ENCODE data around the gene ADCY1.

The ADCY1 gene

GRCh38 chr7:45578467-45578866 lies 4.3 kb downstream of the ADCY1 start:
- DNase-seq, result no peak

GRCh38 chr7:45579391-45579801 lies 5.2 kb downstream of the ADCY1 start:
- no peak for DNase-seq

GRCh38 chr7:45580053-45580872 lies 6.1 kb downstream of the ADCY1 start:
- DNase-seq, result no peak

- no peak for DNase-seq
Measured at GRCh38 chr7:45581271-45581780, 7.2 kb downstream of the ADCY1 start.

- no peak for DNase-seq
Measured at GRCh38 chr7:45582136-45582749, 8.1 kb downstream of the ADCY1 start.

GRCh38 chr7:45582868-45583277 lies 8.7 kb downstream of the ADCY1 start:
- DNase-seq, result no peak

- DNase-seq, result no peak
Measured at GRCh38 chr7:45583296-45583695, 9.1 kb downstream of the ADCY1 start.

- DNase-seq, result no peak
Measured at GRCh38 chr7:45584261-45585210, 10.4 kb downstream of the ADCY1 start.

GRCh38 chr7:45585628-45586027 lies 11.5 kb downstream of the ADCY1 start:
- DNase-seq, result no peak

- no peak for DNase-seq
Measured at GRCh38 chr7:45586542-45587520, 12.7 kb downstream of the ADCY1 start.

GRCh38 chr7:45588466-45588865 lies 14.3 kb downstream of the ADCY1 start:
- DNase-seq, result no peak

GRCh38 chr7:45589061-45589460 lies 14.9 kb downstream of the ADCY1 start:
- no peak for DNase-seq

- DNase-seq, result no peak
Measured at GRCh38 chr7:45589915-45590678, 15.9 kb downstream of the ADCY1 start.

GRCh38 chr7:45590679-45591057 lies 16.5 kb downstream of the ADCY1 start:
- no peak for DNase-seq

- no peak for DNase-seq
Measured at GRCh38 chr7:45591101-45591906, 17.1 kb downstream of the ADCY1 start.

GRCh38 chr7:45592230-45592991 lies 18.2 kb downstream of the ADCY1 start:
- no peak for DNase-seq

- DNase-seq, result no peak
Measured at GRCh38 chr7:45593121-45593541, 19.0 kb downstream of the ADCY1 start.

GRCh38 chr7:45593877-45594276 lies 19.7 kb downstream of the ADCY1 start:
- DNase-seq, result no peak
